Hepatocyte (in vitro differentiated cells): ENCODE data around the gene GUCY2C. TPM values are rescaled to one million over a fixed set of nuclear protein-coding genes. Genes with fewer than 3 reads are reported as not detected.

Source experiments
- DNase-seq: peaks from one replicate; pipeline ENCODE4 v3.0.0-alpha.2; 2016; ENCODE audit warnings: low spot score
- H2AFZ ChIP-seq: fragments of 200-600 bp; sonication (generic); 2 replicates; pipeline ENCODE4 v1.6.0; 2016; ENCODE audit warnings: antibody characterized with exemption, mild to moderate bottlenecking
- H3K27ac ChIP-seq: fragments of 200-600 bp; sonication (generic); 2 replicates; pipeline ENCODE4 v1.5.1; 2016; ENCODE audit warnings: mild to moderate bottlenecking
- H3K27me3 ChIP-seq: fragments of 200-600 bp; sonication (generic); 2 replicates; pipeline ENCODE4 v1.6.1; 2016
- H3K36me3 ChIP-seq: fragments of 200-600 bp; sonication (generic); replicated peaks from 2 replicates; pipeline ENCODE4 v1.5.1; 2016; ENCODE audit warnings: low read depth; ENCODE audit not compliant: insufficient read depth
- H3K4me1 ChIP-seq: fragments of 200-600 bp; sonication (generic); 2 replicates; pipeline ENCODE4 v1.5.1; 2016; ENCODE audit warnings: mild to moderate bottlenecking, moderate library complexity; ENCODE audit not compliant: insufficient read depth
- H3K4me2 ChIP-seq: fragments of 200-600 bp; sonication (generic); 2 replicates; pipeline ENCODE4 v1.6.0; 2016
- H3K4me3 ChIP-seq: fragments of 200-600 bp; sonication (generic); 2 replicates; pipeline ENCODE4 v1.5.1; 2016; ENCODE audit warnings: mild to moderate bottlenecking
- H3K79me2 ChIP-seq: fragments of 200-600 bp; sonication (generic); 2 replicates; pipeline ENCODE4 v1.6.0; 2017; ENCODE audit warnings: mild to moderate bottlenecking
- H3K9me2 ChIP-seq: fragments of 200-600 bp; sonication (generic); replicated peaks from 2 replicates; pipeline ENCODE4 v1.6.0; 2017; ENCODE audit warnings: mild to moderate bottlenecking; ENCODE audit not compliant: insufficient read depth
- H3K9me3 ChIP-seq: fragments of 200-600 bp; sonication (generic); 2 replicates; pipeline ENCODE4 v1.5.1; 2016; ENCODE audit warnings: low read depth, mild to moderate bottlenecking
- H4K20me1 ChIP-seq: fragments of 200-600 bp; sonication (generic); 2 replicates; pipeline ENCODE4 v1.6.0; 2016; ENCODE audit warnings: mild to moderate bottlenecking; ENCODE audit not compliant: insufficient read depth, poor library complexity, severe bottlenecking
- CTCF ChIP-seq: fragments of 200-600 bp; sonication (generic); IDR thresholded peaks from 2 replicates; pipeline ENCODE4 v1.5.1; 2016; ENCODE audit warnings: antibody characterized with exemption, mild to moderate bottlenecking; ENCODE audit not compliant: poor library complexity
- EZH2 ChIP-seq: fragments of 200-600 bp; sonication (generic); IDR thresholded peaks from 2 replicates; pipeline ENCODE4 v1.6.1; 2016; ENCODE audit warnings: antibody characterized with exemption, mild to moderate bottlenecking, borderline replicate concordance
- EZH2phosphoT487 ChIP-seq: fragments of 200-600 bp; sonication (generic); IDR thresholded peaks from one replicate; pipeline ENCODE4 v1.6.1; 2018; ENCODE audit warnings: antibody characterized with exemption, mild to moderate bottlenecking, low read depth, moderate library complexity; ENCODE audit not compliant: unreplicated experiment, severe bottlenecking
- WGBS: methylation state at CpG from one replicate; pipeline ENCODE4 v1.1.6; 2016; ENCODE audit warnings: low lambda C conversion rate; ENCODE audit errors: missing lambda C conversion rate; 5-methylcytosine and 5-hydroxymethylcytosine counted together
- polyA plus RNA-seq: library from polyadenylated mRNA; unstranded; fragments of >200 nt; fragmentation: Nextera tagmentation; extraction: Ambion mirVana; gene quantifications from 2 replicates; pipeline ENCODE4 v1.2.1, GENCODE V29; 2016
- total RNA-seq: library from RNA; depleted of rRNA; stranded (reverse); fragments of >200 nt; gene quantifications from 2 replicates; pipeline ENCODE4 v1.2.3, GENCODE V29; 2014

Gene GUCY2C
- total and polyA plus RNA-seq, 2 experiments from 2014 or later, result 26.5 to 47.6 TPM

DNA sequence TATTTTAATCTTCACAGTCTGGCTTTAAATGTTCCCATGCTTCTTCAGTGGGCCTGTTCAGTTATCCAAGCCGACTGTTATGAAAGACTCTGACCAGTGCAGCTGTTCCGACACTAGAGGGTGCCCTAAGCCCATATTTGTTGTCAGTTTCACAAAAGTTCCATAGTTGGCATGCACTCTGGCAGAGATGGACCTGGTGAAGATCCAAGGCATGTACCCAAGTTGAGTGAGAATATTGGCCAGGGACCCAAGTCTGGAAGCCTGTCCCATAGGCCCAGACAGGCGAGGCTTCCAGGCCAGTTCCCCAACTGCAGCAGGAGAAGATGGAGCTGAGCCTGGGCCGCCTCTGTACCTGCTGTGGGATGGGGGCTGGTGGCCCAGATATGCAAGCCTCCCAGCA is 27.4 kb upstream of the GUCY2C start:
- no peak overlapping the region for H3K4me2 ChIP-seq
- H3K27ac ChIP-seq, result no peak overlapping the region
- no peaks in the 10 kb centered on the region for H3K36me3 ChIP-seq
- H2AFZ ChIP-seq, result no peak overlapping the region
- no peaks in the 10 kb centered on the region for H3K79me2 ChIP-seq
- H3K27me3 ChIP-seq, result no peaks in the 10 kb centered on the region
- H3K4me3 ChIP-seq, result no peak overlapping the region
- no peaks in the 10 kb centered on the region for H4K20me1 ChIP-seq
- no peaks in the 10 kb centered on the region for H3K9me2 ChIP-seq
- WGBS, result 60% methylated on average over 4 of the region's 4 CpGs
- H3K9me3 ChIP-seq, result no peaks in the 10 kb centered on the region
- TF ChIP-seq EZH2 (no peak), CTCF (peak; percentile 59)
- peak; percentile 58 for DNase-seq
- H3K4me1 ChIP-seq, result no peaks in the 10 kb centered on the region

GRCh38 chr12:14716848-14717444 is 20.5 kb upstream of the GUCY2C start:
- Histone ChIP-seq H3K4me1 (peaks cover 8% of the 10 kb centered on the region), H3K27ac (no peak overlapping the region), H3K9me3 (no peaks in the 10 kb centered on the region), H3K4me3 (no peak overlapping the region), H3K27me3 (no peaks in the 10 kb centered on the region), H4K20me1 (no peaks in the 10 kb centered on the region), H3K79me2 (no peaks in the 10 kb centered on the region), H2AFZ (no peak overlapping the region), H3K36me3 (no peaks in the 10 kb centered on the region), H3K9me2 (no peaks in the 10 kb centered on the region), H3K4me2 (peak overlapping the region; percentile 63)
- TF ChIP-seq EZH2phosphoT487, result no peak
- peak; percentile 49 for TF ChIP-seq CTCF
- no peak for TF ChIP-seq EZH2
- DNase-seq, result peak; percentile 62
- WGBS, result 67% methylated on average over 1 of the region's 1 CpG

- Histone ChIP-seq H3K27ac (no peak overlapping the region), H3K4me2 (no peak overlapping the region), H3K9me2 (no peaks in the 10 kb centered on the region), H4K20me1 (no peaks in the 10 kb centered on the region), H2AFZ (no peak overlapping the region), H3K36me3 (no peaks in the 10 kb centered on the region), H3K4me1 (peaks cover 15% of the 10 kb centered on the region), H3K27me3 (no peaks in the 10 kb centered on the region), H3K4me3 (no peak overlapping the region), H3K9me3 (no peaks in the 10 kb centered on the region), H3K79me2 (no peaks in the 10 kb centered on the region)
- no peak for DNase-seq
- 73% methylated on average over 6 of the region's 6 CpGs for WGBS
- TF ChIP-seq EZH2 (no peak), CTCF (no peak), EZH2phosphoT487 (no peak)
Measured at GRCh38 chr12:14714437-14714836, 18.0 kb upstream of the GUCY2C start.
